ENCODE data around the gene TIE1.

Gene TIE1

DNA sequence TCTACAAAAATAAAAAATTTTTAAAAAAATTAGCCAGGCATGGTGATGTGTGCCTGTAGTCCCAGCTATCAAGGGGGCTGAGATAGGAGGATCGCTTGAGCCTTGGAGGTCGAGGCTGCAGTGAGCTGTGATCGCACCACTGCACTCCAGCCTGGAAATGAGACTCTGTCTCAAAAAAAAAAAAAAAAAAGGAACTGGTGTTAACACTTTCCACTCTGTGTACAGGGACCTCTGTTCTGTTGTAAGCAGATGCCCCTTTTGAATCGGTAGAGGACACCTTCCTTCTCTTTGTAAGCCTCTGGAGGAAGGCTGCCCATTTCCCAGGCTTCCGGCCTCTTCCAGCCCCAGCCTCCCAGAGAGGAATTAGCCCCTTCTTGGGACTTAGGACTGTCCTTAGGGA lies 8.1 kb upstream of the TIE1 start:
- in situ Hi-C loops (cut with MboI; ENCODE audit: low sequenced_read_pairs), result no loop called here

GRCh38 chr1:43293176-43293575 lies 7.6 kb upstream of the TIE1 start:
- in situ Hi-C loops (cut with MboI; ENCODE audit: low sequenced_read_pairs), result no loop called here

- in situ Hi-C loops (cut with MboI; ENCODE audit: low sequenced_read_pairs), result no loop called here
Measured at GRCh38 chr1:43293896-43294760, 6.7 kb upstream of the TIE1 start.

GRCh38 chr1:43294761-43295160 lies 6.0 kb upstream of the TIE1 start:
- in situ Hi-C loops (cut with MboI; ENCODE audit: low sequenced_read_pairs), result no loop called here

GRCh38 chr1:43296207-43296606 lies 4.6 kb upstream of the TIE1 start:
- in situ Hi-C loops (cut with MboI; ENCODE audit: low sequenced_read_pairs), result no loop called here

- in situ Hi-C loops (cut with MboI; ENCODE audit: low sequenced_read_pairs), result no loop called here
Measured at GRCh38 chr1:43298055-43298454, 2.7 kb upstream of the TIE1 start.

- in situ Hi-C loops (cut with MboI; ENCODE audit: low sequenced_read_pairs), result no loop called here
Measured at GRCh38 chr1:43299101-43299500, 1.7 kb upstream of the TIE1 start.

DNA sequence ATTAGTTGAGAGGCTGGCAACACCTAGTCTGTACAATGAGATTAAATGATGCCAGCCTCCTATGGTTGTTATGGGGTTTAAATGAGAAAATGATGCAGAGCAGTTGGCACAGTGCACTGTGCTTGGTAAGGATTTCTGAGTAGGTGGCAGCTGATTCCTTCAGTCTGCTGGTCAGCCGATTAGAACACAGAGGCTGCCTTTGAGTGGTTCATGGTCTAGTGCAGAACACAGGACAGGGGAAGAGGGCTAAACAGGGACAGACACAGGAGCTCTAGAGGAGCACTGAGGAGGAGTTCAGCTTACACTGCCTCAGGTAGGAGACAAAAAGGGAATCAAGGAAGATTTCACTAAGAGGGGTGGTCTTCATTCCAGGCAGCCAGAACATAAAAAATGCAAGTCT lies 1.4 kb downstream of the TIE1 start:
- in situ Hi-C loops (cut with MboI; ENCODE audit: low sequenced_read_pairs), result no loop called here

DNA sequence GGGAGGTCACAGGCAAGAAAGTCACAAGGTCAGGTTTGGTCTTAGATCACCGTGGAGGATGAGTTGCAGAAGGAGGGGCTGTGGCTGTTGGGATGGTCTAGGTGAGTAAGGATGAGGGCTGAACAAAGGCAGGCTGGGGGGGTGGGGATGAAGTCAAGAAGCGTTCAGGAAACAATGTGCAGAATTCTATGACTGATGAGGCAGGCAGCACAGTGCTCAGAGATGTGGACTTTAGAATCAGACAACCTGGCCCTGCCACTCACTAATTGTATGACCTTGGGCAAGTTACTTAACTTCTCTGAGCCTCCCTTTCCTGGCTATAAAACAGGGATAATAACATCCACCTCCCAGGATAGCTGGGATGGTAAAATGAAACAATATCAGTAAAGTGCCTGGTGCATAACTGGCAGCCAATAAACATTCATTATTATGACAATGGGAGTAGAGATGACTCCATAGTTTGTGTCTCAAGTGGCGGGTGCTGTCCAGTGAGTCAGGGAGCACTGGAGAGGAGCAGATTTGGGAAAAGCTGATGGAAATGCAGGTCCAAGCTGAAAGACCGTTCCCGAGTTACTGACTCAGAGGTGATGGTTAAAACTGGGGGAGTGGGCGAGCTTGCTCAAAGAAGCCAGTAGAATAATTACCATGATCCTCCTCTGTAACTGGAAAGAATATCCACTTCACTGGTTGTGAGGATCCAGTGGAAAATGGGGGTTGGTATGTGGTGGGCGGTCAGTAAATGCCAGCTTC lies 2.1 kb downstream of the TIE1 start:
- in situ Hi-C loops (cut with MboI; ENCODE audit: low sequenced_read_pairs), result no loop called here

DNA sequence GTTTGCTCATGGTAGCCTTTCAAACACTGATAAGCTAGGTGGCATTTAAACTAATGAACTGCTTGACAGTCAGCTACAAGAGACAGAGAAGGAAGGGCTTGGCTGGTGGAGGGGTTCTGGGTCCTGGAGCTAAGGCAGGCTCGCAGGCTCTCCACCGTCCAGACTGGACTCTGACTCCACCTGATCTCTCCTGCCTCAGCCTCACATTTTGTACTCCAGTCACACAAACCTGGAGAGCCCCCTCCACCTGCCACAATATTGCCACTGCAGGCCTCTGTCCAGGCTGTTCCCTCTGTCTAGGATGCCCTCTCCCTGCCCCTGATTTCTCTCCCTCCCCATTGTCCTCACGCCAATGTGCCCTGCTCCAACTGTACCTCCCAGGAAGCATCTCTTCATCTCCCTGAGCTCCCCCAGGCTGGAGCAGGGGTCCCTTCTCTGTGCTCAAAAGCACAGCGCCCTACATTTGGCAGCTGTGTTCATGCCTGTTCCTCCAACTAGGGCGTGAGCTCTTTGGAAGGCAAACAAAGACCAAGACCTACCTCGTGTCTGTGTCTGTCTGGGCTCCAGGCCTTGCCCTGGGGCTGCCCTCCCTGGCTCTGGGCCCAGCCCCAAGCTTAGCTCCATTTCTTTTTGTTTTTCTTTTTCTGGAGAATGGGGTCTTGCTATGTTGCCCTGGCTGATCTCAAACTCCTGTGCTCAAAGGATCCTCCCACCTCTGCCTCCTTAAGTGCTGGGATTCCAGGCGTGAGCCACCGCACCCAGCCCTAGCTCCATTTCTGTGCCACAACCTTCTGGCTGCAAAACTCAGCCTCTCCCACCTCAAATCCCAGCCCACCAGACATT lies 2.9 kb downstream of the TIE1 start:
- in situ Hi-C loops (cut with MboI; ENCODE audit: low sequenced_read_pairs), result no loop called here

DNA sequence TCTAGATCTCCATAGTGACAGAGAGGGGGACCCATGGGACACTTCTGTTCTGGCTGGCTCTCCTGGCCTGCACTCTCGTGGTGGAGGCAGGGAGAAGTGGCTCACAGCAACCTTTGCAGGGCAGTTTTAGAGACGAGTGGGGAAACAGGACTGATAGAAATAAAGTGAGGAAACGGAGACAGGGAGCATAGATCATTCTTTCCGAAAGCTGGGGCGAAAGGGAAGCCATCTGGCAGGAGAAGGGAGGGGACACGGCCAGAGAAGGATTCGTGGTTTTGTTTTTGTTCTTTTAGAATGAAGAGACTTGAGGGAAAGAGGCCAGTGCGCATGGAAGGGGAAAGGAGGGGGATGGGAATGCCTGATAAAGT lies 3.5 kb downstream of the TIE1 start:
- in situ Hi-C loops (cut with MboI; ENCODE audit: low sequenced_read_pairs), result no loop called here

DNA sequence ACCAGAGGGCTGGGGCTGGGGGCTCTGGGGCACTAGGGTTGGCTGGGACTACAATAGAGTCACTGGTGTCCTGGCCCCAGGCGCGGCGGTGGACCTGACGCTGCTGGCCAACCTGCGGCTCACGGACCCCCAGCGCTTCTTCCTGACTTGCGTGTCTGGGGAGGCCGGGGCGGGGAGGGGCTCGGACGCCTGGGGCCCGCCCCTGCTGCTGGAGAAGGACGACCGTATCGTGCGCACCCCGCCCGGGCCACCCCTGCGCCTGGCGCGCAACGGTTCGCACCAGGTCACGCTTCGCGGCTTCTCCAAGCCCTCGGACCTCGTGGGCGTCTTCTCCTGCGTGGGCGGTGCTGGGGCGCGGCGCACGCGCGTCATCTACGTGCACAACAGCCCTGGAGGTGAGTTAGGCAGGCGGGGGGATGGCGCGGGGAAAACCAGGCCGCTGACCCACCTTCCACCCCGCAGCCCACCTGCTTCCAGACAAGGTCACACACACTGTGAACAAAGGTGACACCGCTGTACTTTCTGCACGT lies 4.1 kb downstream of the TIE1 start:
- in situ Hi-C loops (cut with MboI; ENCODE audit: low sequenced_read_pairs), result no loop called here

GRCh38 chr1:43305461-43305860 lies 4.7 kb downstream of the TIE1 start:
- in situ Hi-C loops (cut with MboI; ENCODE audit: low sequenced_read_pairs), result no loop called here

GRCh38 chr1:43305926-43306687 lies 5.3 kb downstream of the TIE1 start:
- in situ Hi-C loops (cut with MboI; ENCODE audit: low sequenced_read_pairs), result no loop called here

DNA sequence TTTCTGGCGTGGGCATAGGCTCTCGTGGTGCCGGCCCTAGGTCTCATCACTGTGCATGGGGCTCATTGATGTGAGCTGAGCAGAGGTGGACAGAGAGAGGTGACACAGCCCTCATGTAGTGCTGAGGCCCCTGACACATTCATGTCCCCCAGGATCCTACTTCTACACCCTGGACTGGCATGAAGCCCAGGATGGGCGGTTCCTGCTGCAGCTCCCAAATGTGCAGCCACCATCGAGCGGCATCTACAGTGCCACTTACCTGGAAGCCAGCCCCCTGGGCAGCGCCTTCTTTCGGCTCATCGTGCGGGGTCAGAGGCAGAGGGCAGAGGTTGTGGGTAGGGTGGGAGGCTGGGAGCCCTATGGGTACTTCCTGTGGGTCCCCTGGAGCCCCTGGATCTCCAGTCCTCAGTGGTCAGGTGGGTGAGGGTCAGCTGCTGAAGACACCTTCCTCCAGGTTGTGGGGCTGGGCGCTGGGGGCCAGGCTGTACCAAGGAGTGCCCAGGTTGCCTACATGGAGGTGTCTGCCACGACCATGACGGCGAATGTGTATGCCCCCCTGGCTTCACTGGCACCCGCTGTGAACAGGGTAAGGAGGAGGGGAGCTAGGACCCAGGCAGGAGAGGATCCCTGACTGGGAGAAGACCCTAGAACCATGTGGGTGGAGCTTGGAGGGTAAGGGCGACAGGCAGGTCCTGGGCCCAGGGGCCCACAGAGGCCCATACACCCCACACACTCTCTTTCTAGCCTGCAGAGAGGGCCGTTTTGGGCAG lies 6.1 kb downstream of the TIE1 start:
- in situ Hi-C loops (cut with MboI; ENCODE audit: low sequenced_read_pairs), result no loop called here

GRCh38 chr1:43307458-43308158 lies 6.8 kb downstream of the TIE1 start:
- in situ Hi-C loops (cut with MboI; ENCODE audit: low sequenced_read_pairs), result no loop called here

GRCh38 chr1:43308635-43309404 lies 8.0 kb downstream of the TIE1 start:
- in situ Hi-C loops (cut with MboI; ENCODE audit: low sequenced_read_pairs), result no loop called here

DNA sequence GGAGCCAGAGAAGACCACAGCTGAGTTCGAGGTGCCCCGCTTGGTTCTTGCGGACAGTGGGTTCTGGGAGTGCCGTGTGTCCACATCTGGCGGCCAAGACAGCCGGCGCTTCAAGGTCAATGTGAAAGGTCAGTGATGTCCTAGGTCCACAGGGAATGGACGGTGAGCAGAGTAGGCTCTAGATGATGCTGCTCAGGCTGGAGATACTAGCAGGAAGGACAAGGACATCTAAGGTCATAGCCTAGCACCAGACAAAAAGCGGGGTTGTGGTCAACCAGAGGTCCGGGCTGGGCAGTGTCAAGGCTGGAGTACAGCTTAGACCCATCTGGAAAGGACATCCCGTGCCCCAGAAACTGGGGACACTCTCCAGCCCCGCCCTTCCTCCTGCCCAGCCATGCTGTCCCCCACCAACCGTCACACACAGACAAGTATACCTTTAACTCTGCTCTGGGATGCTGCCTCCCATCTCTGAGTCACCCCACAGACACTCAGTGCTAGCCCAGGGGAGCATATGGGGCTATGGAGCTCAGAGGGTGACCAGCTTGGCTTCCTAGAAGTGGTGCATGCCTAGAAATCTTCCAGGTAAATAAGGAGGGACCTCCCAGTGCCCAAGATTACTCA lies 8.7 kb downstream of the TIE1 start:
- in situ Hi-C loops (cut with MboI; ENCODE audit: low sequenced_read_pairs), result no loop called here

All from HL-60/S4 treated with phorbol 12-myristate 13-acetate at 8.2 ng/mL for 4 days and 3 days (cell line).